K562 (cell line): ENCODE measurements around the gene CCSAP. TPM values are rescaled to one million over a fixed set of nuclear protein-coding genes. Genes with fewer than 3 reads are reported as not detected.
"Not testable (repeated sequence)": the region's sequence is repeated elsewhere in the genome, so short reads cannot be mapped to it uniquely, and the experiment has no call there.

Experiments used
- ATAC-seq: fragments of 200-7000 bp; cut with Tn5 transposase; 3 replicates; pipeline ENCODE4 v1.9.1; 2020; ENCODE audit warnings: moderate library complexity
- BruUV-seq: library from RNA; stranded (reverse); fragments of 400-500 nt; replicated peaks from 2 replicates; lab custom pipeline; 2021; lab: Mats Ljungman, UMichigan
- CTCF ChIA-PET: fragments of 300-600 bp; formaldehyde crosslinking; extraction: SDS; loops from one replicate; lab custom pipeline; 2021; ENCODE audit warnings: low intra/inter-chr PET ratio; lab: Yijun Ruan, JAX
- POLR2A ChIA-PET: fragments of 300-600, 350-650 bp; sonication (Branson Sonifier 250); formaldehyde crosslinking; extraction: SDS; loops from one replicate; lab custom pipeline; 2021; ENCODE audit warnings: antibody characterized with exemption, inconsistent platforms; lab: Yijun Ruan, JAX
- DNase-seq, 4 experiments: peaks; one replicate each; pipeline versions ENCODE4 v3.0.0 to v3.0.0-alpha.2; 2011 to 2018; ENCODE audit warnings: low spot score in 3 of 4, mixed read lengths in 3 of 4; ENCODE audit errors: extremely low read depth in 1 of 4
- FAIRE-seq: peaks from 2 replicates; lab custom pipeline; 2011; peaks lifted over from hg19 to GRCh38; lab: Jason Lieb, UNC
- H2AFZ ChIP-seq: 2 replicates; pipeline ENCODE4 v1.6.0; 2011; ENCODE audit warnings: low read depth, low read length, control low read depth, inconsistent platforms
- H3K27ac ChIP-seq: fragments of 200-600 bp; 3 replicates; pipeline ENCODE4 v1.8.0; 2011; ENCODE audit warnings: low read depth, mild to moderate bottlenecking, control low read depth, inconsistent platforms, low read length, moderate library complexity, mixed read lengths; ENCODE audit errors: extremely low read depth
- H3K27me3 ChIP-seq, 2 experiments: fragments of 300-600 bp in 1 of 2; 2 replicates in 1 of 2; 3 replicates in 1 of 2; pipeline versions ENCODE4 v1.6.0 to v1.8.0; 2011; ENCODE audit warnings: inconsistent platforms in 2 of 2, low read length in 2 of 2, mild to moderate bottlenecking in 1 of 2, mixed read lengths in 1 of 2, moderate library complexity in 1 of 2; ENCODE audit not compliant: control insufficient read depth in 2 of 2, insufficient read depth in 2 of 2
- H3K36me3 ChIP-seq: fragments of 300-600 bp; 3 replicates; pipeline ENCODE4 v1.8.0; 2011; ENCODE audit warnings: mild to moderate bottlenecking, low read length, inconsistent platforms; ENCODE audit not compliant: control insufficient read depth, insufficient read depth
- H3K4me1 ChIP-seq, 2 experiments: fragments of 200-600 bp in 1 of 2; replicated peaks in 1 of 2; 2 replicates in 1 of 2; 3 replicates in 1 of 2; pipeline versions ENCODE4 v1.5.1 to v1.8.0; 2011; ENCODE audit warnings: inconsistent platforms in 2 of 2, low read length in 2 of 2, mild to moderate bottlenecking in 1 of 2, mixed read lengths in 1 of 2, moderate library complexity in 1 of 2; ENCODE audit not compliant: control insufficient read depth in 2 of 2, insufficient read depth in 2 of 2
- H3K4me2 ChIP-seq: 2 replicates; pipeline ENCODE4 v1.6.1; 2011; ENCODE audit warnings: low read length, control low read depth, inconsistent platforms, mixed read lengths; ENCODE audit not compliant: insufficient read depth
- H3K4me3 ChIP-seq: fragments of 200-600 bp; sonication (generic), shearing (Covaris generic); 2 replicates; pipeline ENCODE4 v1.5.1; 2016; ENCODE audit warnings: control low read depth, inconsistent platforms
- H3K79me2 ChIP-seq: fragments of 200-600 bp; 3 replicates; pipeline ENCODE4 v1.8.0; 2011; ENCODE audit warnings: low read length, inconsistent platforms; ENCODE audit not compliant: control insufficient read depth, insufficient read depth
- H3K9ac ChIP-seq, 2 experiments: 2 replicates each; pipeline versions ENCODE4 v1.6.0 to v1.6.1; 2011; ENCODE audit warnings: low read depth in 2 of 2, low read length in 2 of 2, control low read depth in 1 of 2, inconsistent platforms in 1 of 2, mild to moderate bottlenecking in 1 of 2, mixed read lengths in 1 of 2; ENCODE audit not compliant: insufficient read depth in 1 of 2
- H3K9me1 ChIP-seq: one replicate; pipeline ENCODE4 v1.6.0; 2011; ENCODE audit warnings: inconsistent platforms, mild to moderate bottlenecking, low read length, moderate library complexity; ENCODE audit not compliant: control insufficient read depth, insufficient read depth
- H3K9me3 ChIP-seq: replicated peaks from 2 replicates; pipeline ENCODE4 v1.5.1; 2011; ENCODE audit warnings: low read depth, low read length, inconsistent platforms; ENCODE audit not compliant: control insufficient read depth, insufficient read depth
- H4K20me1 ChIP-seq: replicated peaks from 2 replicates; pipeline ENCODE4 v1.6.1; 2011; ENCODE audit warnings: low read length, inconsistent platforms, mixed read lengths; ENCODE audit not compliant: control insufficient read depth, insufficient read depth
- SRF ChIP-seq, 2 experiments: fragments of 250-450, 450-650 bp in 1 of 2; sonication (Bioruptor Pico) in 1 of 2; sonication (generic) in 1 of 2; formaldehyde crosslinking; IDR thresholded peaks; 2 replicates each; pipeline versions ENCODE4 v1.5.0 to v1.5.1; 2020 to 2022; ENCODE audit warnings: mild to moderate bottlenecking in 1 of 2, missing genetic modification reagents in 1 of 2
- ZKSCAN8 ChIP-seq: fragments of 200-800 bp; sonication (Bioruptor generic); IDR thresholded peaks from 2 replicates; pipeline ENCODE4 v1.6.1; 2016; ENCODE audit warnings: missing genetic modification characterization, missing compliant biosample characterization
- WGBS: fragments of 100-300 bp; shearing (Covaris generic); methylation state at CpG from one replicate; pipeline ENCODE4 v1.1.6; 2016; ENCODE audit warnings: low coverage, mixed read lengths; ENCODE audit not compliant: insufficient coverage; ENCODE audit errors: missing lambda C conversion rate; 5-methylcytosine and 5-hydroxymethylcytosine counted together
- in situ Hi-C: fragments of 300-500 bp; cut with MboI; formaldehyde crosslinking; loops from 4 replicates; pipeline ENCODE4 v1.15.0; 2018; ENCODE audit warnings: inconsistent platforms, mixed read lengths
- intact Hi-C: fragments of 100-400 bp; cut with micrococcal nuclease; formaldehyde crosslinking; loops from 2 replicates; pipeline ENCODE4 v1.14.2; 2022
- polyA plus RNA-seq, 8 experiments: library from polyadenylated mRNA; depleted of rRNA in 4 of 8; stranded (reverse) in 5 of 8; unstranded in 3 of 8; fragments of >200 nt; fragmentation: Nextera tagmentation in 2 of 8; fragmentation: Illumina TruSeq in 1 of 8; extraction: Ambion mirVana in 2 of 8; extraction: Trizol in 1 of 8; gene quantifications; 2 replicates each; pipeline versions ENCODE4 v1.2.1 to v1.2.3, GENCODE V29; 2011 to 2014; ENCODE audit warnings: inconsistent platforms in 1 of 8, missing spikeins in 1 of 8
- total RNA-seq, 7 experiments: library from RNA; depleted of rRNA in 6 of 7; stranded (reverse); fragments of >200 nt in 6 of 7; fragmentation: Illumina TruSeq in 2 of 7; extraction: Trizol in 2 of 7; gene quantifications; 2 replicates each; pipeline versions ENCODE4 v1.2.1 to v1.2.3, GENCODE V29; 2011 to 2021; ENCODE audit warnings: low replicate concordance in 1 of 7

Gene CCSAP
- total and polyA plus RNA-seq, 9 of the 15 experiments (the other 6 are each of a cell fraction or from before 2014, with no cell fraction given) = 3.6 to 15.9 (median 9.5) TPM

GRCh38 chr1:229328598-229329362 lies 14.1 kb downstream of the CCSAP start:
- intact Hi-C loops = no loop called here
- POLR2A ChIA-PET = interaction anchor here (0.5 kb wide), 1 partner anchor 1191 kb away, joined by 4 read pairs; no protein-coding TSS in a partner anchor
- TF ChIP-seq ZKSCAN8 (CRISPR knock-in tag) = no peak
- peak in 1 of 2 experiments; percentile 59; a peak in 1 of 4 replicates for TF ChIP-seq SRF (CRISPR knock-in tag; IDR thresholded peaks at IDR 0.05)
- no peak for FAIRE-seq
- H3K36me3 ChIP-seq = peaks cover 42% of the 10 kb centered on the region
- H3K27ac ChIP-seq = no peak overlapping the region
- no peaks in the 10 kb centered on the region for H3K27me3 ChIP-seq
- no peak for DNase-seq
- no peaks in the 10 kb centered on the region for H3K9me3 ChIP-seq
- no peak overlapping the region for H3K4me3 ChIP-seq
- in situ Hi-C loops = no loop called here
- no peaks in the 10 kb centered on the region for H3K4me1 ChIP-seq
- no TSS peak for BruUV-seq
- no peaks in the 10 kb centered on the region; the same call in 1 of the 2 replicates for H4K20me1 ChIP-seq
- peaks cover 22% of the 10 kb centered on the region; the same call in 2 of the 3 replicates for H3K79me2 ChIP-seq
- no peak overlapping the region for H3K4me2 ChIP-seq
- CTCF ChIA-PET = no interaction called here
- no peak overlapping the region for H2AFZ ChIP-seq
- H3K9me1 ChIP-seq = no peaks in the 10 kb centered on the region
- WGBS = 57% methylated on average over 6 of the region's 7 CpGs
- H3K9ac ChIP-seq = no peak overlapping the region
- ATAC-seq = no peak

- FAIRE-seq, H3K9ac ChIP-seq, ATAC-seq, H2AFZ ChIP-seq, in situ Hi-C loops, H3K4me2 ChIP-seq, intact Hi-C loops, DNase-seq, BruUV-seq, H3K4me1 ChIP-seq, H3K27me3 ChIP-seq, POLR2A ChIA-PET, H3K4me3 ChIP-seq, H4K20me1 ChIP-seq, H3K9me3 ChIP-seq, H3K9me1 ChIP-seq, H3K27ac ChIP-seq, CTCF ChIA-PET: not testable (repeated sequence)
- WGBS = 84% methylated on average over 4 of the region's 6 CpGs
- H3K79me2 ChIP-seq = peaks cover 22% of the 10 kb centered on the region; the same call in 2 of the 3 replicates
- peaks cover 53% of the 10 kb centered on the region for H3K36me3 ChIP-seq
These were observed 15.1 kb downstream of the CCSAP start for GRCh38 chr1:229327765-229328164.
